DOHH2 (cell line): ENCODE measurements around the gene BICC1.
"Not testable (repeated sequence)": the region's sequence is repeated elsewhere in the genome, so short reads cannot be mapped to it uniquely, and the experiment has no call there.

Source experiments
- H3F3A ChIP-seq: fragments of 200-600 bp; sonication (generic), shearing (Covaris generic); 2 replicates; pipeline ENCODE4 v1.6.0; 2016; ENCODE audit warnings: antibody characterized with exemption, mild to moderate bottlenecking; ENCODE audit not compliant: control insufficient read depth, insufficient read depth
- H3K27ac ChIP-seq: fragments of 200-600 bp; sonication (generic); 2 replicates; pipeline ENCODE4 v1.5.1; 2014; ENCODE audit warnings: low read depth, mild to moderate bottlenecking, low read length, moderate library complexity
- H3K27me3 ChIP-seq: fragments of 200-600 bp; sonication (generic); 2 replicates; pipeline ENCODE4 v1.6.1; 2014; ENCODE audit warnings: mild to moderate bottlenecking, low read length, mixed read lengths; ENCODE audit not compliant: control insufficient read depth
- H3K36me3 ChIP-seq: fragments of 200-600 bp; sonication (generic); 2 replicates; pipeline ENCODE4 v1.6.1; 2014; ENCODE audit warnings: mild to moderate bottlenecking, low read length, moderate library complexity, mixed read lengths; ENCODE audit not compliant: control insufficient read depth
- H3K4me1 ChIP-seq: fragments of 200-600 bp; sonication (generic); 2 replicates; pipeline ENCODE4 v1.6.1; 2014; ENCODE audit warnings: mild to moderate bottlenecking, low read length, mixed read lengths; ENCODE audit not compliant: control insufficient read depth
- H3K4me2 ChIP-seq: fragments of 200-600 bp; sonication (generic); 2 replicates; pipeline ENCODE4 v1.6.0; 2014; ENCODE audit warnings: mild to moderate bottlenecking, low read length, moderate library complexity
- H3K4me3 ChIP-seq: fragments of 200-600 bp; sonication (generic); 2 replicates; pipeline ENCODE4 v1.5.1; 2014; ENCODE audit warnings: mild to moderate bottlenecking, low read length, mixed read lengths
- H3K79me2 ChIP-seq: fragments of 200-600 bp; sonication (generic); 2 replicates; pipeline ENCODE4 v1.6.1; 2014; ENCODE audit warnings: mild to moderate bottlenecking, low read length, mixed read lengths; ENCODE audit not compliant: control insufficient read depth
- H3K9me2 ChIP-seq: fragments of 200-600 bp; sonication (generic); replicated peaks from 2 replicates; pipeline ENCODE4 v1.6.1; 2014; ENCODE audit warnings: mild to moderate bottlenecking, low read length, mixed read lengths; ENCODE audit not compliant: control insufficient read depth
- H3K9me3 ChIP-seq: fragments of 200-600 bp; sonication (generic); 2 replicates; pipeline ENCODE4 v1.6.1; 2014; ENCODE audit warnings: antibody characterized with exemption, low read length, mixed read lengths; ENCODE audit not compliant: control insufficient read depth, insufficient read depth
- H4K20me1 ChIP-seq: fragments of 200-600 bp; sonication (generic); 2 replicates; pipeline ENCODE4 v1.6.0; 2014; ENCODE audit warnings: low read depth, mild to moderate bottlenecking, antibody characterized with exemption, low read length, moderate library complexity; ENCODE audit not compliant: control insufficient read depth, insufficient read depth
- EZH2phosphoT487 ChIP-seq: fragments of 200-600 bp; sonication (generic); IDR thresholded peaks from 2 replicates; pipeline ENCODE4 v1.6.1; 2017; ENCODE audit warnings: borderline replicate concordance, mild to moderate bottlenecking, antibody characterized with exemption, low read length, moderate library complexity, mixed read lengths
- TF ChIP-seq, protein P1 (sequence below): fragments of 200-600 bp; sonication (generic); IDR thresholded peaks from one replicate; pipeline ENCODE4 v1.5.1; 2014; ENCODE audit warnings: antibody characterized with exemption, mild to moderate bottlenecking, low read depth, low read length; ENCODE audit not compliant: poor library complexity, severe bottlenecking

Gene BICC1

DNA sequence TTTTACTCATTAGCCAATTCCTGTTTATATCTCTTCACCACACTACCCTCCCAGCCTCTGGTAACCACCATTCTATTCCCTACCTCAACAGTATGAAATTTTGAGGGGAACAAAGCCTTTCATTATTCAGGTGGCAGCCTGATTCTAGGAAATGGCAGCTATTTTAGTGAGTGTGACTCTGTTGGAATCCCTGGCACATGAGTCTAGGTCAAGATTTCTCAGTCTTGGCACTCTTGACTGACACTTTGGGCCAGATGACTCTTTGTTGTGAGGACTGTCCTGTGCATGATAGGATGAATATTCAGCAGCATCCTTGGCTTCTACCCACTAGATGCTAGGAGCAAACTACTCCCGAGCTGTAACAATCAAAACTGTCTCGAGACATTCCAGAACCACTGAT lies 341.0 kb downstream of the BICC1 start:
- Histone ChIP-seq H3F3A (no peaks in the 10 kb centered on the region), H4K20me1 (no peaks in the 10 kb centered on the region), H3K9me3 (no peaks in the 10 kb centered on the region), H3K27ac (no peak overlapping the region), H3K4me1 (no peaks in the 10 kb centered on the region), H3K79me2 (no peaks in the 10 kb centered on the region), H3K36me3 (no peaks in the 10 kb centered on the region), H3K27me3 (no peaks in the 10 kb centered on the region), H3K4me2 (no peak overlapping the region), H3K9me2 (no peaks in the 10 kb centered on the region), H3K4me3 (no peak overlapping the region)
- no peak for TF ChIP-seq EZH2phosphoT487
- TF ChIP-seq, protein P1, sequence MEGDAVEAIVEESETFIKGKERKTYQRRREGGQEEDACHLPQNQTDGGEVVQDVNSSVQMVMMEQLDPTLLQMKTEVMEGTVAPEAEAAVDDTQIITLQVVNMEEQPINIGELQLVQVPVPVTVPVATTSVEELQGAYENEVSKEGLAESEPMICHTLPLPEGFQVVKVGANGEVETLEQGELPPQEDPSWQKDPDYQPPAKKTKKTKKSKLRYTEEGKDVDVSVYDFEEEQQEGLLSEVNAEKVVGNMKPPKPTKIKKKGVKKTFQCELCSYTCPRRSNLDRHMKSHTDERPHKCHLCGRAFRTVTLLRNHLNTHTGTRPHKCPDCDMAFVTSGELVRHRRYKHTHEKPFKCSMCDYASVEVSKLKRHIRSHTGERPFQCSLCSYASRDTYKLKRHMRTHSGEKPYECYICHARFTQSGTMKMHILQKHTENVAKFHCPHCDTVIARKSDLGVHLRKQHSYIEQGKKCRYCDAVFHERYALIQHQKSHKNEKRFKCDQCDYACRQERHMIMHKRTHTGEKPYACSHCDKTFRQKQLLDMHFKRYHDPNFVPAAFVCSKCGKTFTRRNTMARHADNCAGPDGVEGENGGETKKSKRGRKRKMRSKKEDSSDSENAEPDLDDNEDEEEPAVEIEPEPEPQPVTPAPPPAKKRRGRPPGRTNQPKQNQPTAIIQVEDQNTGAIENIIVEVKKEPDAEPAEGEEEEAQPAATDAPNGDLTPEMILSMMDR = no peak

GRCh38 chr10:58854811-58855210 lies 342.1 kb downstream of the BICC1 start:
- H3K4me2 ChIP-seq = no peak overlapping the region

GRCh38 chr10:58856508-58857240 lies 344.0 kb downstream of the BICC1 start:
- H4K20me1 ChIP-seq = no peaks in the 10 kb centered on the region
- H3K4me1 ChIP-seq = no peaks in the 10 kb centered on the region
- no peak overlapping the region for H3K4me3 ChIP-seq
- no peaks in the 10 kb centered on the region for H3K9me3 ChIP-seq
- no peaks in the 10 kb centered on the region for H3K9me2 ChIP-seq
- no peak overlapping the region for H3K27ac ChIP-seq
- H3F3A ChIP-seq = no peaks in the 10 kb centered on the region
- H3K36me3 ChIP-seq = no peaks in the 10 kb centered on the region
- TF ChIP-seq, protein P1 = no peak
- TF ChIP-seq EZH2phosphoT487 = no peak
- no peaks in the 10 kb centered on the region for H3K27me3 ChIP-seq
- H3K79me2 ChIP-seq = no peaks in the 10 kb centered on the region
- H3K4me2 ChIP-seq = no peak overlapping the region

More at GRCh38 chr10:58854811-58855210, 342.1 kb downstream of the BICC1 start:
- Histone ChIP-seq H3K79me2 (no peaks in the 10 kb centered on the region), H3K4me3 (no peak overlapping the region), H3K9me2 (no peaks in the 10 kb centered on the region), H3K27me3 (no peaks in the 10 kb centered on the region), H3K4me1 (no peaks in the 10 kb centered on the region), H3K36me3 (no peaks in the 10 kb centered on the region), H3K27ac (no peak overlapping the region), H3K9me3 (no peaks in the 10 kb centered on the region), H4K20me1 (no peaks in the 10 kb centered on the region), H3F3A (no peaks in the 10 kb centered on the region)
- no peak for TF ChIP-seq EZH2phosphoT487

DNA sequence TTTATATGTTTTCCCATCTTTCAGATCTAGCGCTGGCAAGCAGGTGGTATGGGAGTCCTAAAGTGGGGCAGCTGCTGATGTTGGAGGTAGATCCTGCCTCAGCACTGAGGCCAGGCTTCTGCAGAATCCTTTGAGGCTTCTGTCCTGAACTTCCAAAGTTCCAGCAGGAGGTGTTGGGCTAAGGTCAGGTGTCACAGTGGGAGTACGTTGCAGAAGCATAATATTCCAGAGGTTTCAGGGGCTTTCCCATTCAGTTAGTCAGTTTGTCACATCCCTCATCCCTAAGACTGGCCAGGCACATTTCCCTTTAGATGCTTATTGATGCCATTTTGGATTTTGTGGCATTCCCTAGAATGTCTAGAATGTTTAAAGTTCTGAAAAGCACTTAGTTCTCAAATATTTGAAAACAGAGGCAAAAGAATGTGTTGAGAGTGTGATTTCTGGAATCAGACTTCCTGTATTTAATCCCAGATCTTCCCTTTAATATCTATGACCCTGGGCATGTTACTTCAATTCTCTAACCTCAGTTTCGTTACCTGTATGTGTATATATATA lies 344.7 kb downstream of the BICC1 start:
- Histone ChIP-seq H3K9me2 (no peaks in the 10 kb centered on the region), H3K79me2 (no peaks in the 10 kb centered on the region), H3K27me3 (no peaks in the 10 kb centered on the region), H3K4me3 (no peak overlapping the region), H3F3A (no peaks in the 10 kb centered on the region), H3K9me3 (no peaks in the 10 kb centered on the region), H3K36me3 (no peaks in the 10 kb centered on the region), H3K4me2 (no peak overlapping the region), H3K4me1 (no peaks in the 10 kb centered on the region), H4K20me1 (no peaks in the 10 kb centered on the region), H3K27ac (no peak overlapping the region)
- TF ChIP-seq EZH2phosphoT487 = no peak
- TF ChIP-seq, protein P1 = no peak

GRCh38 chr10:58858123-58858522 lies 345.5 kb downstream of the BICC1 start:
- H3K4me1 ChIP-seq, H3K9me3 ChIP-seq: not testable (repeated sequence)

More at GRCh38 chr10:58858123-58858522, 345.5 kb downstream of the BICC1 start:
- not testable (repeated sequence) for H3K27ac ChIP-seq, H3K36me3 ChIP-seq, H3K4me2 ChIP-seq, H3K9me2 ChIP-seq, H3K4me3 ChIP-seq, H3F3A ChIP-seq, H4K20me1 ChIP-seq, H3K79me2 ChIP-seq, H3K27me3 ChIP-seq
